HepG2 (cell line): Measurements from ENCODE around the gene MRPL28. TPM values are rescaled to one million over a fixed set of nuclear protein-coding genes. Genes with fewer than 3 reads are reported as not detected.

Source experiments
- HCFC1 ChIP-seq: fragments of 150-350 bp; IDR thresholded peaks from 2 replicates; pipeline ENCODE4 v1.6.1; 2014; ENCODE audit warnings: low read depth, low read length
- HMGA1 ChIP-seq: sonication (generic); formaldehyde crosslinking; conservative IDR thresholded peaks from 2 replicates; pipeline ENCODE4 v1.4.0; 2020; ENCODE audit warnings: missing genetic modification reagents
- HNRNPL ChIP-seq: fragments of 200-400 bp; formaldehyde crosslinking; IDR thresholded peaks from 2 replicates; pipeline ENCODE4 v1.6.1; 2017; ENCODE audit warnings: mild to moderate bottlenecking, low read depth, low read length
- HNRNPUL1 ChIP-seq: fragments of 200-400 bp; formaldehyde crosslinking; IDR thresholded peaks from 2 replicates; pipeline ENCODE4 v1.6.1; 2017; ENCODE audit warnings: low read depth, mild to moderate bottlenecking, low read length, moderate library complexity
- KLF13 ChIP-seq: sonication (generic); formaldehyde crosslinking; IDR thresholded peaks from 2 replicates; pipeline ENCODE4 v1.4.0; 2020; ENCODE audit warnings: mild to moderate bottlenecking, missing genetic modification reagents
- MXI1 ChIP-seq: IDR thresholded peaks from 3 replicates; pipeline ENCODE4 v1.6.1; 2012; ENCODE audit warnings: low read depth, low read length, inconsistent platforms, borderline replicate concordance
- NR2F6 ChIP-seq, 2 experiments: IDR thresholded peaks; 2 replicates each; pipeline ENCODE4 v1.6.1; 2016; ENCODE audit warnings: antibody characterized with exemption in 1 of 2, mild to moderate bottlenecking in 1 of 2
- NR3C1 ChIP-seq: sonication (generic); formaldehyde crosslinking; IDR thresholded peaks from 2 replicates; pipeline ENCODE4 v1.4.0; 2020; ENCODE audit warnings: missing genetic modification reagents
- SOX6 ChIP-seq, 2 experiments: fragments of 450-650 bp in 1 of 2; sonication (generic) in 1 of 2; formaldehyde crosslinking in 1 of 2; IDR thresholded peaks; 2 replicates each; pipeline versions ENCODE4 v1.4.0 to v1.6.1; 2017 to 2020; ENCODE audit warnings: antibody characterized with exemption in 1 of 2, mild to moderate bottlenecking in 1 of 2, missing genetic modification reagents in 1 of 2
- XRCC5 ChIP-seq: fragments of 200-400 bp; formaldehyde crosslinking; optimal IDR thresholded peaks from 2 replicates; pipeline ENCODE3; 2017; ENCODE audit warnings: mild to moderate bottlenecking, low read length
- ZKSCAN5 ChIP-seq: sonication (generic); formaldehyde crosslinking; IDR thresholded peaks from 2 replicates; pipeline ENCODE4 v1.5.1; 2020; ENCODE audit warnings: mild to moderate bottlenecking, missing genetic modification reagents
- ZNF205 ChIP-seq: IDR thresholded peaks from 2 replicates; pipeline ENCODE4 v1.6.1; 2018; ENCODE audit warnings: missing biosample characterization, missing genetic modification reagents
- ZNF234 ChIP-seq: sonication (generic); formaldehyde crosslinking; conservative IDR thresholded peaks from 2 replicates; pipeline ENCODE4 v1.5.1; 2020; ENCODE audit warnings: mild to moderate bottlenecking, missing genetic modification reagents
- ZNF329 ChIP-seq: sonication (generic); formaldehyde crosslinking; IDR thresholded peaks from 2 replicates; pipeline ENCODE4 v1.9.0; 2021; ENCODE audit warnings: low read depth, mild to moderate bottlenecking, missing genetic modification reagents
- ZNF780A ChIP-seq: sonication (generic); formaldehyde crosslinking; IDR thresholded peaks from 2 replicates; pipeline ENCODE4 v1.8.0; 2022; ENCODE audit warnings: mild to moderate bottlenecking, missing genetic modification reagents, moderate library complexity
- polyA plus RNA-seq, 8 experiments: library from polyadenylated mRNA; depleted of rRNA in 3 of 8; stranded (reverse) in 7 of 8; unstranded in 1 of 8; fragments of >200 nt; fragmentation: Illumina TruSeq in 4 of 8; extraction: Trizol in 4 of 8; gene quantifications; 2 replicates each; pipeline versions ENCODE4 v1.2.1 to v1.2.3, GENCODE V29; 2011 to 2016; ENCODE audit warnings: low read depth in 4 of 8, missing spikeins in 1 of 8, mixed read lengths in 1 of 8; ENCODE audit not compliant: insufficient read depth in 1 of 8
- total RNA-seq, 5 experiments: library from RNA; depleted of rRNA; stranded (reverse); fragments of >200 nt; fragmentation: Illumina TruSeq; extraction: Trizol; gene quantifications; 2 replicates each; pipeline ENCODE4 v1.2.3, GENCODE V29; 2016; ENCODE audit warnings: low read depth in 1 of 5
- TF ChIP-seq, protein P1 (sequence below): sonication (generic); formaldehyde crosslinking; IDR thresholded peaks from 2 replicates; pipeline ENCODE4 v1.5.1; 2020; ENCODE audit warnings: mild to moderate bottlenecking, missing genetic modification reagents
- TF ChIP-seq, protein P2 (sequence below): sonication (generic); formaldehyde crosslinking; IDR thresholded peaks from 2 replicates; pipeline ENCODE4 v1.5.0; 2020; ENCODE audit warnings: missing genetic modification reagents
- TF ChIP-seq, protein P3 (sequence below): sonication (generic); formaldehyde crosslinking; IDR thresholded peaks from 2 replicates; pipeline ENCODE4 v1.5.0; 2020; ENCODE audit warnings: missing genetic modification reagents
- TF ChIP-seq, protein P4 (sequence below): sonication (generic); formaldehyde crosslinking; IDR thresholded peaks from 2 replicates; pipeline ENCODE4 v1.5.1; 2020; ENCODE audit warnings: missing genetic modification reagents, mild to moderate bottlenecking, borderline replicate concordance
- TF ChIP-seq, protein P5 (sequence below): IDR thresholded peaks from 2 replicates; pipeline ENCODE4 v1.6.1; 2016; ENCODE audit warnings: mild to moderate bottlenecking
- TF ChIP-seq, protein P6 (sequence below): sonication (generic); formaldehyde crosslinking; IDR thresholded peaks from 2 replicates; pipeline ENCODE4 v1.4.0; 2020; ENCODE audit warnings: missing genetic modification reagents

MRPL28 gene
- total and polyA plus RNA-seq, 2 of the 13 experiments (the other 11 are each of a cell fraction or from before 2014, with no cell fraction given): 114 to 135 TPM

DNA sequence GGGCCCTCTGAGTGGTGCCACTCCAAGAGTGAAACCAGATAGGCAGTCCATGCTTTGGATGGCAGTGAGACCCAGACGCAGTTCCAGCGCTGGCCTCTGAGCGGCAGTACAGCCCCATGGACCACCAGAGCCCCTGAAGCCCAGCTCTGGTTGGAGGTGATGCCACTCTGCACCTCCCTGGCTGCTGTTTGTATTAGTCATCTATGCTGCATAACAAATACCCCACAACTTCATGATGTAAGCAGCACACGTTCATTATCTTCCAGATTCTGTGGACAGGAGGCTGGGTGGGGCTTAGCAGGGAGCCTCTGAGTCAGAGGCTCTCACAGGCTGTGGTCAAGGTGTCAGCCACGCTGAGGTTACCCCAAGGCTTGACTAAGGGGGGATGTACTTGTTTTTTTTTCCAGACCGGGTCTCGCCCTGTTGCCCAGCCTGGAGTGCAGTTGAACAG is 21.6 kb upstream of the MRPL28 start (continued):
- TF ChIP-seq NR3C1 (CRISPR knock-in tag) (no peak), KLF13 (no peak), HMGA1 (CRISPR knock-in tag) (no peak), HNRNPL (0 out of 2 replicates have a peak, but pooled peaks have one; percentile 32), XRCC5 (peak; percentile 79), ZNF205 (CRISPR knock-in tag) (no peak), ZNF329 (CRISPR knock-in tag) (no peak), ZKSCAN5 (peak; percentile 99), HCFC1 (no peak), NR2F6 (IDR thresholded peaks at IDR 0.05) (no peak), NR2F6 (CRISPR knock-in tag; IDR thresholded peaks at IDR 0.05) (no peak), SOX6 (IDR thresholded peaks at IDR 0.05) (no peak), SOX6 (CRISPR knock-in tag; IDR thresholded peaks at IDR 0.05) (no peak), ZNF780A (CRISPR knock-in tag) (no peak), HNRNPUL1 (no peak), ZNF234 (CRISPR knock-in tag) (no peak), MXI1 (0 out of 3 replicates have a peak, but pooled peaks have one; percentile 40)
- TF ChIP-seq, protein P1, sequence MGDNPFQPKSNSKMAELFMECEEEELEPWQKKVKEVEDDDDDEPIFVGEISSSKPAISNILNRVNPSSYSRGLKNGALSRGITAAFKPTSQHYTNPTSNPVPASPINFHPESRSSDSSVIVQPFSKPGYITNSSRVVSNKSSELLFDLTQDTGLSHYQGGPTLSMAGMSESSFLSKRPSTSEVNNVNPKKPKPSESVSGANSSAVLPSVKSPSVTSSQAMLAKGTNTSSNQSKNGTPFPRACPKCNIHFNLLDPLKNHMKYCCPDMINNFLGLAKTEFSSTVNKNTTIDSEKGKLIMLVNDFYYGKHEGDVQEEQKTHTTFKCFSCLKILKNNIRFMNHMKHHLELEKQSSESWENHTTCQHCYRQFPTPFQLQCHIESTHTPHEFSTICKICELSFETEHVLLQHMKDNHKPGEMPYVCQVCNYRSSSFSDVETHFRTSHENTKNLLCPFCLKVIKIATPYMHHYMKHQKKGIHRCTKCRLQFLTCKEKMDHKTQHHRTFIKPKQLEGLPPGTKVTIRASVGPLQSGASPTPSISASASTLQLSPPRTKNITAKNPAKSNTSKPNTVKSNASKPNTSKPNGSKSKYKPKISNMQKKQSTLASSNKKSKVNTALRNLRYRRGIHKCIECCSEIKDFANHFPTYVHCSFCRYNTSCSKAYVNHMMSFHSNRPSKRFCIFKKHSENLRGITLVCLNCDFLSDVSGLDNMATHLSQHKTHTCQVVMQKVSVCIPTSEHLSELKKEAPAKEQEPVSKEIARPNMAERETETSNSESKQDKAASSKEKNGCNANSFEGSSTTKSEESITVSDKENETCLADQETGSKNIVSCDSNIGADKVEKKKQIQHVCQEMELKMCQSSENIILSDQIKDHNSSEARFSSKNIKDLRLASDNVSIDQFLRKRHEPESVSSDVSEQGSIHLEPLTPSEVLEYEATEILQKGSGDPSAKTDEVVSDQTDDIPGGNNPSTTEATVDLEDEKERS (CRISPR knock-in tag): peak; percentile 82
- TF ChIP-seq, protein P2, sequence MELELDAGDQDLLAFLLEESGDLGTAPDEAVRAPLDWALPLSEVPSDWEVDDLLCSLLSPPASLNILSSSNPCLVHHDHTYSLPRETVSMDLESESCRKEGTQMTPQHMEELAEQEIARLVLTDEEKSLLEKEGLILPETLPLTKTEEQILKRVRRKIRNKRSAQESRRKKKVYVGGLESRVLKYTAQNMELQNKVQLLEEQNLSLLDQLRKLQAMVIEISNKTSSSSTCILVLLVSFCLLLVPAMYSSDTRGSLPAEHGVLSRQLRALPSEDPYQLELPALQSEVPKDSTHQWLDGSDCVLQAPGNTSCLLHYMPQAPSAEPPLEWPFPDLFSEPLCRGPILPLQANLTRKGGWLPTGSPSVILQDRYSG (CRISPR knock-in tag): no peak
- TF ChIP-seq, protein P3, sequence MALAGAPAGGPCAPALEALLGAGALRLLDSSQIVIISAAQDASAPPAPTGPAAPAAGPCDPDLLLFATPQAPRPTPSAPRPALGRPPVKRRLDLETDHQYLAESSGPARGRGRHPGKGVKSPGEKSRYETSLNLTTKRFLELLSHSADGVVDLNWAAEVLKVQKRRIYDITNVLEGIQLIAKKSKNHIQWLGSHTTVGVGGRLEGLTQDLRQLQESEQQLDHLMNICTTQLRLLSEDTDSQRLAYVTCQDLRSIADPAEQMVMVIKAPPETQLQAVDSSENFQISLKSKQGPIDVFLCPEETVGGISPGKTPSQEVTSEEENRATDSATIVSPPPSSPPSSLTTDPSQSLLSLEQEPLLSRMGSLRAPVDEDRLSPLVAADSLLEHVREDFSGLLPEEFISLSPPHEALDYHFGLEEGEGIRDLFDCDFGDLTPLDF (CRISPR knock-in tag): no peak
- TF ChIP-seq, protein P4, sequence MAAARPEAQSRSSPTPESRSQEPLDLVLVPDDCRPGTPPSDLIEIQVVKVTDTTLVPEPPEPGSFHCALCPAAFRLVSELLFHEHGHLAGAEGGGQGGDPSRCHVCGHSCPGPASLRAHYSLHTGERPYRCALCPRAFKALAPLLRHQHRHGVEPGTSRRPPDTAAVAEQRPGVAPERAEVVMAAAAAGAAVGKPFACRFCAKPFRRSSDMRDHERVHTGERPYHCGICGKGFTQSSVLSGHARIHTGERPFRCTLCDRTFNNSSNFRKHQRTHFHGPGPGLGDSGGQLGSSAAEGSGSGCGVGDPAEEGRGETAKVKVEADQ (CRISPR knock-in tag): no peak
- TF ChIP-seq, protein P5, sequence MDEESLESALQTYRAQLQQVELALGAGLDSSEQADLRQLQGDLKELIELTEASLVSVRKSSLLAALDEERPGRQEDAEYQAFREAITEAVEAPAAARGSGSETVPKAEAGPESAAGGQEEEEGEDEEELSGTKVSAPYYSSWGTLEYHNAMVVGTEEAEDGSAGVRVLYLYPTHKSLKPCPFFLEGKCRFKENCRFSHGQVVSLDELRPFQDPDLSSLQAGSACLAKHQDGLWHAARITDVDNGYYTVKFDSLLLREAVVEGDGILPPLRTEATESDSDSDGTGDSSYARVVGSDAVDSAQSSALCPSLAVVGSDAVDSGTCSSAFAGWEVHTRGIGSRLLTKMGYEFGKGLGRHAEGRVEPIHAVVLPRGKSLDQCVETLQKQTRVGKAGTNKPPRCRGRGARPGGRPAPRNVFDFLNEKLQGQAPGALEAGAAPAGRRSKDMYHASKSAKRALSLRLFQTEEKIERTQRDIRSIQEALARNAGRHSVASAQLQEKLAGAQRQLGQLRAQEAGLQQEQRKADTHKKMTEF: no peak
- TF ChIP-seq, protein P6, sequence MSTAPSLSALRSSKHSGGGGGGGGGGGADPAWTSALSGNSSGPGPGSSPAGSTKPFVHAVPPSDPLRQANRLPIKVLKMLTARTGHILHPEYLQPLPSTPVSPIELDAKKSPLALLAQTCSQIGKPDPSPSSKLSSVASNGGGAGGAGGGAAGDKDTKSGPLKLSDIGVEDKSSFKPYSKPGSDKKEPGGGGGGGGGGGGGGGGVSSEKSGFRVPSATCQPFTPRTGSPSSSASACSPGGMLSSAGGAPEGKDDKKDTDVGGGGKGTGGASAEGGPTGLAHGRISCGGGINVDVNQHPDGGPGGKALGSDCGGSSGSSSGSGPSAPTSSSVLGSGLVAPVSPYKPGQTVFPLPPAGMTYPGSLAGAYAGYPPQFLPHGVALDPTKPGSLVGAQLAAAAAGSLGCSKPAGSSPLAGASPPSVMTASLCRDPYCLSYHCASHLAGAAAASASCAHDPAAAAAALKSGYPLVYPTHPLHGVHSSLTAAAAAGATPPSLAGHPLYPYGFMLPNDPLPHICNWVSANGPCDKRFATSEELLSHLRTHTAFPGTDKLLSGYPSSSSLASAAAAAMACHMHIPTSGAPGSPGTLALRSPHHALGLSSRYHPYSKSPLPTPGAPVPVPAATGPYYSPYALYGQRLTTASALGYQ: no peak
